Esophagus squamous epithelium (tissue), 5 donors: ENCODE results near the gene SCMH1. TPM values are rescaled to one million over a fixed set of nuclear protein-coding genes. Genes with fewer than 3 reads are reported as not detected.

Source experiments
- DNase-seq: peaks from one replicate; lab custom pipeline; 2025; lab: John Stamatoyannopoulos, UW
- H3K27ac ChIP-seq, 4 donors: fragments of 200-600 bp; sonication (generic); one replicate each; pipeline ENCODE4 v1.5.1; 2016 to 2019; ENCODE audit warnings: mild to moderate bottlenecking in 1 of 4
- H3K27me3 ChIP-seq, 4 donors: fragments of 200-600 bp; sonication (generic); 1 replicate in 3 of 4; 2 replicates in 1 of 4; pipeline versions ENCODE4 v1.5.1 to v1.6.0; 2017 to 2021; ENCODE audit warnings: antibody characterized with exemption in 1 of 4
- H3K36me3 ChIP-seq, 3 donors: fragments of 200-600 bp; sonication (generic); one replicate each; pipeline ENCODE4 v1.5.1; 2016 to 2019
- H3K4me1 ChIP-seq, 3 donors: fragments of 200-600 bp; sonication (generic); one replicate each; pipeline ENCODE4 v1.5.1; 2017 to 2019
- H3K4me3 ChIP-seq, 4 donors: fragments of 200-600 bp; sonication (generic); 1 replicate in 3 of 4; 2 replicates in 1 of 4; pipeline ENCODE4 v1.5.1; 2016 to 2019; ENCODE audit warnings: mild to moderate bottlenecking in 2 of 4, moderate library complexity in 1 of 4
- H3K9me3 ChIP-seq, 3 donors: fragments of 200-600 bp; sonication (generic); one replicate each; pipeline ENCODE4 v1.5.1; 2016 to 2019
- POLR2A ChIP-seq, 4 donors: fragments of 450-650 bp; IDR thresholded peaks; one replicate each; pipeline ENCODE4 v1.6.1; 2017; ENCODE audit warnings: antibody characterized with exemption in 4 of 4, mild to moderate bottlenecking in 4 of 4, moderate library complexity in 3 of 4
- WGBS, 2 donors: methylation state at CpG; one replicate each; pipeline ENCODE4 v1.1.5; 2018; 5-methylcytosine and 5-hydroxymethylcytosine counted together
- intact Hi-C: fragments of 100-400 bp; cut with DNase I; formaldehyde crosslinking; loops from one replicate; pipeline ENCODE4 v1.15.0; 2022
- total RNA-seq, 4 donors: library from RNA; depleted of rRNA; stranded (reverse); fragments of >200 nt; gene quantifications; one replicate each; pipeline ENCODE4 v1.1.0, GENCODE V29; 2016
- TF ChIP-seq, protein P1 (sequence below), 6 experiments: fragments of 450-650 bp in 4 of 6; fragments of 200-600 bp in 2 of 6; sonication (generic) in 2 of 6; IDR thresholded peaks; one replicate each; pipeline ENCODE4 v1.5.1; 2016 to 2019; ENCODE audit warnings: antibody characterized with exemption in 6 of 6, mild to moderate bottlenecking in 4 of 6, moderate library complexity in 4 of 6
- donor health status: DM: yes; HTN: yes; CAD: no.

Gene SCMH1
- total RNA-seq, 4 donors from 2014 or later: 4.4 to 46.9 (median 16.3) TPM

DNA sequence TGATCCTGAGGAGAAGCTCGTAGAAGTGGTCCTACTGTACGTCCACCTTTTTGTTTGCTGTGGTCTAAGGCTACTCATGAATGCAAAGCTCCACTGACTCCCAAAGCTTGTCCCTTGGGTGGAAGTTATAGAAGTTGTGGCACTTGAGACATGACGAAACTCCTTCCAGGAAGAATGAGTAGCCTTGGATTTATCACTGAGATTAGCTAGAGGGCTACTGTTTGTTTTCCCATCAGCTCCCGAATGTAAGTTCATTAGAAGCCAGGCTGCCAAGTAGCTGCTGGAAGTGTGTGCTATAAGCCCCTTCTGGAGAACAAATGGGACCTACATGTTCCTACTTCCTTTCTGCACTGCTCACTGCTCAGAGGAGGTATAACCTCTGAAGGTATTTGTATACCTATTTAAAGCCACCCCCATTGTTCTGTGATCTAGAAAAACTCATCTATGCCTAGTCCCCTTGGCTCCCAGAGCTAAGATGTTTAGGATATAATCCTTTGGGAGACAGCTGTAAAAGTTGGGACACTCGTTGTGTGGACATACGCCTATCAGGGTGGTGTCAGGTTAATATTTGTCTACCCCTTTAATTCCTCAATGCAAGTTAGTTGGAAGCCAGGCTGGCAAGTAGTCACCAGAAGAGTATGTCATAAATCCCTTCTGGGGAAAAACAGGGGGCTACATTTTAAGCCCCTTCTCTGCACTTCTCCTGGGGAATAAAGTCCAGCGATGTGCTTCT, 72.9 kb downstream of the SCMH1 start:
- TF ChIP-seq POLR2A (IDR thresholded peaks at IDR 0.05): no peak
- TF ChIP-seq, protein P1, sequence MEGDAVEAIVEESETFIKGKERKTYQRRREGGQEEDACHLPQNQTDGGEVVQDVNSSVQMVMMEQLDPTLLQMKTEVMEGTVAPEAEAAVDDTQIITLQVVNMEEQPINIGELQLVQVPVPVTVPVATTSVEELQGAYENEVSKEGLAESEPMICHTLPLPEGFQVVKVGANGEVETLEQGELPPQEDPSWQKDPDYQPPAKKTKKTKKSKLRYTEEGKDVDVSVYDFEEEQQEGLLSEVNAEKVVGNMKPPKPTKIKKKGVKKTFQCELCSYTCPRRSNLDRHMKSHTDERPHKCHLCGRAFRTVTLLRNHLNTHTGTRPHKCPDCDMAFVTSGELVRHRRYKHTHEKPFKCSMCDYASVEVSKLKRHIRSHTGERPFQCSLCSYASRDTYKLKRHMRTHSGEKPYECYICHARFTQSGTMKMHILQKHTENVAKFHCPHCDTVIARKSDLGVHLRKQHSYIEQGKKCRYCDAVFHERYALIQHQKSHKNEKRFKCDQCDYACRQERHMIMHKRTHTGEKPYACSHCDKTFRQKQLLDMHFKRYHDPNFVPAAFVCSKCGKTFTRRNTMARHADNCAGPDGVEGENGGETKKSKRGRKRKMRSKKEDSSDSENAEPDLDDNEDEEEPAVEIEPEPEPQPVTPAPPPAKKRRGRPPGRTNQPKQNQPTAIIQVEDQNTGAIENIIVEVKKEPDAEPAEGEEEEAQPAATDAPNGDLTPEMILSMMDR (IDR thresholded peaks at IDR 0.05): no peak
- H3K4me3 ChIP-seq: no peak overlapping the region
- no peak for DNase-seq
- H3K27ac ChIP-seq: no peak overlapping the region
- H3K36me3 ChIP-seq: peaks cover 0 to 9% (median 0%) of the 10 kb centered on the region in 3 donors
- 93% methylated on average over 6 to 7 of the region's 7 CpGs for WGBS, 2 donors
- no peaks in the 10 kb centered on the region for H3K4me1 ChIP-seq
- intact Hi-C loops: no loop called here
- H3K27me3 ChIP-seq: no peaks in the 10 kb centered on the region
- H3K9me3 ChIP-seq: peaks cover 0 to 8% (median 0%) of the 10 kb centered on the region in 3 donors

DNA sequence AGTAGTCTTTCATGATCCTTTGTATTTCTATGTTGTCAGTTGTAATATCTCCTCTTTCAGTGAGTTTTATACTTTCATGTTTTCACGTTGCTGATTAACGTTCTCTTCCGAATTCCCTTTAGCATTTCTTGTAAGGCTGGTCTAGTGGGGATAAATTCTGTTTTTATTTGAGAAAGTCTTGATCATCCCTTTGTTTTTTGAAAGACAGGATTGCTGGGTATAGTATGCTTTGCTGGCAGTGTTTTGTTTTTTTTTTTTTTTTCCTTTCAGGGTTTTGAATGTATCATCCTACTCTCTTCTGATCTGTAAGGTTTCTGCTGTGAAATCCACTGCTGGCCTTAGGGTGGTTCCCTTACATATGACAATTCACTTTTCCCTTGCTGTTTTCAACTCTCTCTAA, 74.4 kb downstream of the SCMH1 start:
- DNase-seq: no peak
- no peaks in the 10 kb centered on the region for H3K4me1 ChIP-seq
- H3K4me3 ChIP-seq: no peak overlapping the region
- TF ChIP-seq, protein P1 (IDR thresholded peaks at IDR 0.05): no peak
- TF ChIP-seq POLR2A (IDR thresholded peaks at IDR 0.05): no peak
- WGBS, 2 donors: 93 to 96% methylated on average over 3 of the region's 3 CpGs
- peaks cover 0 to 12% (median 0%) of the 10 kb centered on the region in 3 donors for H3K36me3 ChIP-seq
- H3K27ac ChIP-seq: no peak overlapping the region
- no peaks in the 10 kb centered on the region for H3K27me3 ChIP-seq
- H3K9me3 ChIP-seq: peaks cover 0 to 8% (median 0%) of the 10 kb centered on the region in 3 donors
- intact Hi-C loops: no loop called here

DNA sequence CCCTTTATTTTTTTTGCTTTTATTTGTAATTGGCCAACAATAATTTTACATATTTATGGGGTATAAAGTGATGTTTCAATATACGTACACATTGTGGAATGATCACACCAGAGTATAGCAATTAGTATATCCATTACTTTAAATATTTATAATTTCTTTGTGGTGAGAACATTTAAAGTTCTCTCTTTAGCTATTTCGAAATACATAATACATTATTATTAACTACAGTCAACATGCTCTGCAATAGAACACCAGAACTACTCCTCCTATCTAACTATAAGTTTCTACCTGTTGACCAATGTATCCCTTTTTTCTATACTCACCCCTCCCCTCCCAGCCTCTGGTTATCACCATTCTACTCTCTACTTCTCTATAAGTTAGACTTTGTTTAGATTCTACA, 77.4 kb downstream of the SCMH1 start:
- Histone ChIP-seq H3K36me3 (peaks cover 0 to 29% (median 0%) of the 10 kb centered on the region in 3 donors), H3K27me3 (no peaks in the 10 kb centered on the region), H3K4me3 (no peak overlapping the region), H3K27ac (no peak overlapping the region), H3K4me1 (no peaks in the 10 kb centered on the region), H3K9me3 (peaks cover 0 to 8% (median 0%) of the 10 kb centered on the region in 3 donors)
- WGBS, 2 donors: 94 to 100% methylated on average over 2 of the region's 2 CpGs
- no peak for DNase-seq
- TF ChIP-seq POLR2A (IDR thresholded peaks at IDR 0.05): no peak
- TF ChIP-seq, protein P1 (IDR thresholded peaks at IDR 0.05): no peak
- intact Hi-C loops: no loop called here

DNA sequence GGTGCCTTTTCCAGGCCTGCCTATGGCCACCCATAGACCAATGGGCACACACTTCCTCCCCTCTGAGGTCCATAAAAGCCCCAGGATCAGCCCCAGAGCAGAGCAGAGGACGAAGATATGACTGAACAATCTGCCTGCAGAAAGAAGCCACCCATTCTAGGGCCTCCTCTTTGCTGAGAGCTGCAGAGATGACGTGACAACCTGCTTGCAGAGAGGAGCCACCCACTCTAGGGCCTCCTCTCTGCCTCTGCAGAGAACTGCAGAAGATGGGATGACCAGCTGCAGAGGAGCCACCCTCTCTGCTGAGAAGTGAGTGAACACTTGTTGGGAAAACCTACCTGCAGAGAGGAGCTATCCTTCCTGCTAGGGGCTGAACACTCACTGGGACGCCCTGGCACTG, 79.7 kb downstream of the SCMH1 start:
- Histone ChIP-seq H3K27ac (no peak overlapping the region), H3K4me3 (no peak overlapping the region), H3K4me1 (no peaks in the 10 kb centered on the region), H3K36me3 (peaks cover 0 to 19% (median 0%) of the 10 kb centered on the region in 3 donors), H3K9me3 (peaks cover 0 to 3% (median 0%) of the 10 kb centered on the region in 3 donors), H3K27me3 (no peaks in the 10 kb centered on the region)
- intact Hi-C loops: no loop called here
- no peak for DNase-seq
- 80 to 82% methylated on average over 2 to 3 of the region's 3 CpGs for WGBS, 2 donors
- TF ChIP-seq, protein P1 (IDR thresholded peaks at IDR 0.05): no peak
- no peak for TF ChIP-seq POLR2A (IDR thresholded peaks at IDR 0.05)

DNA sequence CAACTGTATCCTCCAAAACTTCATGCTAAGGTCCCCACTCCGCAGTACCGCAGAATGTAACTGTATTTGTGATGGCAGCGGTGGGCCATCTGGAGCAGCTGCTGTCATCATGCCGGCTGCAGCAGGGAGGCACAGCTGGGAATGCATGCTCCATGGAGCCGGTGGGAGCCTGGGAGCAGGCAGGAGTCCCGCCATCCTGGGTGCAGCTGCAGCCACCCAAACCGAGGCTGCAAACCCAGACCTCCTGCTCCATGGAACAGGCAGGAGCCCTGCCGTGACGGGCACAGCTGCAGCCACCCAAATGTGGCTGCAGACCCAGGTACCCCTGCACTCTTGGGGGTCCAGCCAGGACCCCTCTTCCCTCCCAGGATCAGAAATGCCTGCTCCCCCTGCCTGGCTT, 80.3 kb downstream of the SCMH1 start:
- Histone ChIP-seq H3K27ac (no peak overlapping the region), H3K9me3 (no peaks in the 10 kb centered on the region), H3K4me1 (no peaks in the 10 kb centered on the region), H3K36me3 (peaks cover 0 to 19% (median 0%) of the 10 kb centered on the region in 3 donors), H3K27me3 (no peaks in the 10 kb centered on the region), H3K4me3 (no peak overlapping the region)
- no peak for DNase-seq
- TF ChIP-seq, protein P1 (IDR thresholded peaks at IDR 0.05): no peak
- no peak for TF ChIP-seq POLR2A (IDR thresholded peaks at IDR 0.05)
- intact Hi-C loops: no loop called here
- 84 to 93% methylated on average over 4 of the region's 9 CpGs for WGBS, 2 donors
